K562 (cell line): ENCODE data around the gene UNC5B. TPM values are rescaled to one million over a fixed set of nuclear protein-coding genes. Genes with fewer than 3 reads are reported as not detected.
A peak's percentile ranks its signal among the peaks of the same experiment; 100 is the strongest.

Experiments used
- ATAC-seq: fragments of 200-7000 bp; cut with Tn5 transposase; 3 replicates; pipeline ENCODE4 v1.9.1; 2020; ENCODE audit warnings: moderate library complexity
- BruUV-seq: library from RNA; stranded (reverse); fragments of 400-500 nt; replicated peaks from 2 replicates; lab custom pipeline; 2021; lab: Mats Ljungman, UMichigan
- CTCF ChIA-PET: fragments of 300-600 bp; formaldehyde crosslinking; extraction: SDS; loops from one replicate; lab custom pipeline; 2021; ENCODE audit warnings: low intra/inter-chr PET ratio; lab: Yijun Ruan, JAX
- POLR2A ChIA-PET: fragments of 300-600, 350-650 bp; sonication (Branson Sonifier 250); formaldehyde crosslinking; extraction: SDS; loops from one replicate; lab custom pipeline; 2021; ENCODE audit warnings: antibody characterized with exemption, inconsistent platforms; lab: Yijun Ruan, JAX
- DNase-seq, 4 experiments: peaks; one replicate each; pipeline versions ENCODE4 v3.0.0 to v3.0.0-alpha.2; 2011 to 2018; ENCODE audit warnings: low spot score in 3 of 4, mixed read lengths in 3 of 4; ENCODE audit errors: extremely low read depth in 1 of 4
- FAIRE-seq: peaks from 2 replicates; lab custom pipeline; 2011; peaks lifted over from hg19 to GRCh38; lab: Jason Lieb, UNC
- H2AFZ ChIP-seq: 2 replicates; pipeline ENCODE4 v1.6.0; 2011; ENCODE audit warnings: low read depth, low read length, control low read depth, inconsistent platforms
- H3K27ac ChIP-seq: fragments of 200-600 bp; 3 replicates; pipeline ENCODE4 v1.8.0; 2011; ENCODE audit warnings: low read depth, mild to moderate bottlenecking, control low read depth, inconsistent platforms, low read length, moderate library complexity, mixed read lengths; ENCODE audit errors: extremely low read depth
- H3K27me3 ChIP-seq, 2 experiments: fragments of 300-600 bp in 1 of 2; 2 replicates in 1 of 2; 3 replicates in 1 of 2; pipeline versions ENCODE4 v1.6.0 to v1.8.0; 2011; ENCODE audit warnings: inconsistent platforms in 2 of 2, low read length in 2 of 2, mild to moderate bottlenecking in 1 of 2, mixed read lengths in 1 of 2, moderate library complexity in 1 of 2; ENCODE audit not compliant: control insufficient read depth in 2 of 2, insufficient read depth in 2 of 2
- H3K36me3 ChIP-seq: fragments of 300-600 bp; 3 replicates; pipeline ENCODE4 v1.8.0; 2011; ENCODE audit warnings: mild to moderate bottlenecking, low read length, inconsistent platforms; ENCODE audit not compliant: control insufficient read depth, insufficient read depth
- H3K4me1 ChIP-seq, 2 experiments: fragments of 200-600 bp in 1 of 2; replicated peaks in 1 of 2; 2 replicates in 1 of 2; 3 replicates in 1 of 2; pipeline versions ENCODE4 v1.5.1 to v1.8.0; 2011; ENCODE audit warnings: inconsistent platforms in 2 of 2, low read length in 2 of 2, mild to moderate bottlenecking in 1 of 2, mixed read lengths in 1 of 2, moderate library complexity in 1 of 2; ENCODE audit not compliant: control insufficient read depth in 2 of 2, insufficient read depth in 2 of 2
- H3K4me2 ChIP-seq: 2 replicates; pipeline ENCODE4 v1.6.1; 2011; ENCODE audit warnings: low read length, control low read depth, inconsistent platforms, mixed read lengths; ENCODE audit not compliant: insufficient read depth
- H3K4me3 ChIP-seq: fragments of 200-600 bp; sonication (generic), shearing (Covaris generic); 2 replicates; pipeline ENCODE4 v1.5.1; 2016; ENCODE audit warnings: control low read depth, inconsistent platforms
- H3K79me2 ChIP-seq: fragments of 200-600 bp; 3 replicates; pipeline ENCODE4 v1.8.0; 2011; ENCODE audit warnings: low read length, inconsistent platforms; ENCODE audit not compliant: control insufficient read depth, insufficient read depth
- H3K9ac ChIP-seq, 2 experiments: 2 replicates each; pipeline versions ENCODE4 v1.6.0 to v1.6.1; 2011; ENCODE audit warnings: low read depth in 2 of 2, low read length in 2 of 2, control low read depth in 1 of 2, inconsistent platforms in 1 of 2, mild to moderate bottlenecking in 1 of 2, mixed read lengths in 1 of 2; ENCODE audit not compliant: insufficient read depth in 1 of 2
- H3K9me1 ChIP-seq: one replicate; pipeline ENCODE4 v1.6.0; 2011; ENCODE audit warnings: inconsistent platforms, mild to moderate bottlenecking, low read length, moderate library complexity; ENCODE audit not compliant: control insufficient read depth, insufficient read depth
- H3K9me3 ChIP-seq: replicated peaks from 2 replicates; pipeline ENCODE4 v1.5.1; 2011; ENCODE audit warnings: low read depth, low read length, inconsistent platforms; ENCODE audit not compliant: control insufficient read depth, insufficient read depth
- H4K20me1 ChIP-seq: replicated peaks from 2 replicates; pipeline ENCODE4 v1.6.1; 2011; ENCODE audit warnings: low read length, inconsistent platforms, mixed read lengths; ENCODE audit not compliant: control insufficient read depth, insufficient read depth
- ADNP ChIP-seq: fragments of 200-800 bp; sonication (Bioruptor generic); IDR thresholded peaks from 2 replicates; pipeline ENCODE4 v1.6.1; 2016; ENCODE audit warnings: missing genetic modification characterization, missing compliant biosample characterization
- KAT7 ChIP-seq: sonication (generic); formaldehyde crosslinking; IDR thresholded peaks from 2 replicates; pipeline ENCODE4 v1.8.0; 2022; ENCODE audit warnings: missing genetic modification reagents, mild to moderate bottlenecking, borderline replicate concordance
- KLF16 ChIP-seq: IDR thresholded peaks from 2 replicates; pipeline ENCODE4 v1.6.1; 2016; ENCODE audit warnings: antibody characterized with exemption
- L3MBTL2 ChIP-seq: fragments of 450-650 bp; IDR thresholded peaks from 2 replicates; pipeline ENCODE4 v1.6.1; 2016; ENCODE audit warnings: mild to moderate bottlenecking, moderate library complexity
- NONO ChIP-seq, 2 experiments: fragments of 200-400 bp in 1 of 2; fragments of 450-650 bp in 1 of 2; formaldehyde crosslinking in 1 of 2; IDR thresholded peaks; 2 replicates each; pipeline ENCODE4 v1.6.1; 2017; ENCODE audit warnings: low read depth in 2 of 2, mild to moderate bottlenecking in 2 of 2, moderate library complexity in 2 of 2, low read length in 1 of 2
- POLR2A ChIP-seq: fragments of 450-650 bp; conservative IDR thresholded peaks from 2 replicates; pipeline ENCODE4 v1.6.1; 2016
- PTTG1 ChIP-seq: fragments of 450-650 bp; IDR thresholded peaks from 2 replicates; pipeline ENCODE4 v1.6.1; 2016; ENCODE audit warnings: low read depth, mild to moderate bottlenecking, missing genetic modification characterization, missing compliant biosample characterization
- TAF1 ChIP-seq: IDR thresholded peaks from 2 replicates; pipeline ENCODE4 v1.6.1; 2011; ENCODE audit warnings: mild to moderate bottlenecking, low read length, moderate library complexity; ENCODE audit not compliant: insufficient read depth, control insufficient read depth, severe bottlenecking; ENCODE audit errors: extremely low read depth
- ZC3H4 ChIP-seq: sonication (generic); formaldehyde crosslinking; IDR thresholded peaks from 2 replicates; pipeline ENCODE4 v1.9.0; 2021; ENCODE audit warnings: missing genetic modification reagents, borderline replicate concordance
- ZNF696 ChIP-seq: fragments of 250-450 bp; sonication (Bioruptor Pico); conservative IDR thresholded peaks from 2 replicates; pipeline ENCODE4 v1.4.0; 2020; ENCODE audit warnings: mild to moderate bottlenecking, moderate library complexity
- WGBS: fragments of 100-300 bp; shearing (Covaris generic); methylation state at CpG from one replicate; pipeline ENCODE4 v1.1.6; 2016; ENCODE audit warnings: low coverage, mixed read lengths; ENCODE audit not compliant: insufficient coverage; ENCODE audit errors: missing lambda C conversion rate; 5-methylcytosine and 5-hydroxymethylcytosine counted together
- in situ Hi-C: fragments of 300-500 bp; cut with MboI; formaldehyde crosslinking; loops from 4 replicates; pipeline ENCODE4 v1.15.0; 2018; ENCODE audit warnings: inconsistent platforms, mixed read lengths
- intact Hi-C: fragments of 100-400 bp; cut with micrococcal nuclease; formaldehyde crosslinking; loops from 2 replicates; pipeline ENCODE4 v1.14.2; 2022
- polyA plus RNA-seq, 8 experiments: library from polyadenylated mRNA; depleted of rRNA in 4 of 8; stranded (reverse) in 5 of 8; unstranded in 3 of 8; fragments of >200 nt; fragmentation: Nextera tagmentation in 2 of 8; fragmentation: Illumina TruSeq in 1 of 8; extraction: Ambion mirVana in 2 of 8; extraction: Trizol in 1 of 8; gene quantifications; 2 replicates each; pipeline versions ENCODE4 v1.2.1 to v1.2.3, GENCODE V29; 2011 to 2014; ENCODE audit warnings: inconsistent platforms in 1 of 8, missing spikeins in 1 of 8
- total RNA-seq, 7 experiments: library from RNA; depleted of rRNA in 6 of 7; stranded (reverse); fragments of >200 nt in 6 of 7; fragmentation: Illumina TruSeq in 2 of 7; extraction: Trizol in 2 of 7; gene quantifications; 2 replicates each; pipeline versions ENCODE4 v1.2.1 to v1.2.3, GENCODE V29; 2011 to 2021; ENCODE audit warnings: low replicate concordance in 1 of 7
- TF ChIP-seq, protein P1 (sequence below): sonication (generic); formaldehyde crosslinking; IDR thresholded peaks from 2 replicates; pipeline ENCODE4 v1.8.0; 2022; ENCODE audit warnings: mild to moderate bottlenecking, missing genetic modification reagents
- TF ChIP-seq, protein P2 (sequence below): fragments of 450-650 bp; IDR thresholded peaks from 2 replicates; pipeline ENCODE4 v1.6.1; 2016; ENCODE audit warnings: antibody characterized with exemption
- TF ChIP-seq, protein P3 (sequence below): sonication (generic); formaldehyde crosslinking; IDR thresholded peaks from 2 replicates; pipeline ENCODE4 v1.8.0; 2022; ENCODE audit warnings: mild to moderate bottlenecking, missing genetic modification reagents, borderline replicate concordance
- TF ChIP-seq, protein P4 (sequence below): fragments of 250-450 bp; sonication (Bioruptor Pico); IDR thresholded peaks from 2 replicates; pipeline ENCODE4 v1.5.0; 2021

The UNC5B gene
- total and polyA plus RNA-seq, 9 of the 15 experiments (the other 6 are each of a cell fraction or from before 2014, with no cell fraction given): 0.10 to 8.4 (median 2.1) TPM

DNA sequence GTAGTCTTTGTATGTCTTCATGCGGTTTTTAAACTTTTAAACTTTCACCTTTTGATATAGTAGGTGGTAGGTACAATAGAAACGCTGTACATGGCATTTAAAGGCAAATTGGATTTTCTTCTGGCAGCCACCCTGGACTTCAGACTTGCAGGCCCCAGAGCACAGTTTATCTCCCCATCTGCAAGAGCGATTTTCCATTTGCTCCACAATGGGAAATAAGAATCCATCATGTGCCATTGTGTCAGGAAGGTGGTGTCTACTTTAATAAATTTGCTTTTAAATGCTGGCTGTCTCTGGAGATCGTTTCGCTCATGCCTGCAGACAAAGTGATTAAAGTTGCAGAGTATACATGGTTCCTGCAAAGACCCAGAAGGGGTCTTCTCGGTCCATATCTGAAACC is 38.9 kb downstream of the UNC5B start:
- Histone ChIP-seq H3K79me2 (no peaks in the 10 kb centered on the region), H4K20me1 (peaks cover 5% of the 10 kb centered on the region; the same call in 1 of the 2 replicates), H3K4me1 (peaks cover 11 to 17% of the 10 kb centered on the region in 2 experiments), H3K9me1 (no peaks in the 10 kb centered on the region), H3K4me3 (no peak overlapping the region), H2AFZ (no peak overlapping the region), H3K27me3 (peaks cover 0 to 33% of the 10 kb centered on the region in 2 experiments; a peak in 2 of 5 replicates), H3K9me3 (no peaks in the 10 kb centered on the region), H3K36me3 (no peaks in the 10 kb centered on the region), H3K27ac (no peak overlapping the region), H3K4me2 (no peak overlapping the region), H3K9ac (no peak overlapping the region)
- CTCF ChIA-PET: no interaction called here
- intact Hi-C loops: no loop called here
- no peak for DNase-seq
- no peak for ATAC-seq
- POLR2A ChIA-PET: no interaction called here
- no TSS peak for BruUV-seq
- WGBS: 21% methylated on average over 6 of the region's 6 CpGs
- FAIRE-seq: peak; percentile 46
- no peak for TF ChIP-seq ZC3H4 (CRISPR knock-in tag)
- no peak for TF ChIP-seq ADNP (tag)
- TF ChIP-seq TAF1: no peak
- TF ChIP-seq, protein P1, sequence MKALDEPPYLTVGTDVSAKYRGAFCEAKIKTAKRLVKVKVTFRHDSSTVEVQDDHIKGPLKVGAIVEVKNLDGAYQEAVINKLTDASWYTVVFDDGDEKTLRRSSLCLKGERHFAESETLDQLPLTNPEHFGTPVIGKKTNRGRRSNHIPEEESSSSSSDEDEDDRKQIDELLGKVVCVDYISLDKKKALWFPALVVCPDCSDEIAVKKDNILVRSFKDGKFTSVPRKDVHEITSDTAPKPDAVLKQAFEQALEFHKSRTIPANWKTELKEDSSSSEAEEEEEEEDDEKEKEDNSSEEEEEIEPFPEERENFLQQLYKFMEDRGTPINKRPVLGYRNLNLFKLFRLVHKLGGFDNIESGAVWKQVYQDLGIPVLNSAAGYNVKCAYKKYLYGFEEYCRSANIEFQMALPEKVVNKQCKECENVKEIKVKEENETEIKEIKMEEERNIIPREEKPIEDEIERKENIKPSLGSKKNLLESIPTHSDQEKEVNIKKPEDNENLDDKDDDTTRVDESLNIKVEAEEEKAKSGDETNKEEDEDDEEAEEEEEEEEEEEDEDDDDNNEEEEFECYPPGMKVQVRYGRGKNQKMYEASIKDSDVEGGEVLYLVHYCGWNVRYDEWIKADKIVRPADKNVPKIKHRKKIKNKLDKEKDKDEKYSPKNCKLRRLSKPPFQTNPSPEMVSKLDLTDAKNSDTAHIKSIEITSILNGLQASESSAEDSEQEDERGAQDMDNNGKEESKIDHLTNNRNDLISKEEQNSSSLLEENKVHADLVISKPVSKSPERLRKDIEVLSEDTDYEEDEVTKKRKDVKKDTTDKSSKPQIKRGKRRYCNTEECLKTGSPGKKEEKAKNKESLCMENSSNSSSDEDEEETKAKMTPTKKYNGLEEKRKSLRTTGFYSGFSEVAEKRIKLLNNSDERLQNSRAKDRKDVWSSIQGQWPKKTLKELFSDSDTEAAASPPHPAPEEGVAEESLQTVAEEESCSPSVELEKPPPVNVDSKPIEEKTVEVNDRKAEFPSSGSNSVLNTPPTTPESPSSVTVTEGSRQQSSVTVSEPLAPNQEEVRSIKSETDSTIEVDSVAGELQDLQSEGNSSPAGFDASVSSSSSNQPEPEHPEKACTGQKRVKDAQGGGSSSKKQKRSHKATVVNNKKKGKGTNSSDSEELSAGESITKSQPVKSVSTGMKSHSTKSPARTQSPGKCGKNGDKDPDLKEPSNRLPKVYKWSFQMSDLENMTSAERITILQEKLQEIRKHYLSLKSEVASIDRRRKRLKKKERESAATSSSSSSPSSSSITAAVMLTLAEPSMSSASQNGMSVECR (CRISPR knock-in tag): no peak
- no peak for TF ChIP-seq KLF16
- TF ChIP-seq NONO (IDR thresholded peaks at IDR 0.05; ENCODE audit: low read depth in 2 of 2, low read length in 1 of 2): no peak
- TF ChIP-seq L3MBTL2: no peak
- TF ChIP-seq ZNF696 (CRISPR knock-in tag): no peak
- no peak for TF ChIP-seq KAT7 (CRISPR knock-in tag)
- TF ChIP-seq, protein P2, sequence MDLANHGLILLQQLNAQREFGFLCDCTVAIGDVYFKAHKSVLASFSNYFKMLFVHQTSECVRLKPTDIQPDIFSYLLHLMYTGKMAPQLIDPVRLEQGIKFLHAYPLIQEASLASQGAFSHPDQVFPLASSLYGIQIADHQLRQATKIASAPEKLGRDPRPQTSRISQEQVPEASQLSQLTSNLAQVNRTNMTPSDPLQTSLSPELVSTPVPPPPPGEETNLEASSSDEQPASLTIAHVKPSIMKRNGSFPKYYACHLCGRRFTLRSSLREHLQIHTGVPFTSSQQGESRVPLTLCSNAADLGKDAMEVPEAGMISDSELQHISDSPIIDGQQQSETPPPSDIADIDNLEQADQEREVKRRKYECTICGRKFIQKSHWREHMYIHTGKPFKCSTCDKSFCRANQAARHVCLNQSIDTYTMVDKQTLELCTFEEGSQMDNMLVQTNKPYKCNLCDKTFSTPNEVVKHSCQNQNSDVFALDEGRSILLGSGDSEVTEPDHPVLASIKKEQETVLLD: no peak
- TF ChIP-seq POLR2A: no peak
- no peak for TF ChIP-seq PTTG1 (tag)
- TF ChIP-seq, protein P3, sequence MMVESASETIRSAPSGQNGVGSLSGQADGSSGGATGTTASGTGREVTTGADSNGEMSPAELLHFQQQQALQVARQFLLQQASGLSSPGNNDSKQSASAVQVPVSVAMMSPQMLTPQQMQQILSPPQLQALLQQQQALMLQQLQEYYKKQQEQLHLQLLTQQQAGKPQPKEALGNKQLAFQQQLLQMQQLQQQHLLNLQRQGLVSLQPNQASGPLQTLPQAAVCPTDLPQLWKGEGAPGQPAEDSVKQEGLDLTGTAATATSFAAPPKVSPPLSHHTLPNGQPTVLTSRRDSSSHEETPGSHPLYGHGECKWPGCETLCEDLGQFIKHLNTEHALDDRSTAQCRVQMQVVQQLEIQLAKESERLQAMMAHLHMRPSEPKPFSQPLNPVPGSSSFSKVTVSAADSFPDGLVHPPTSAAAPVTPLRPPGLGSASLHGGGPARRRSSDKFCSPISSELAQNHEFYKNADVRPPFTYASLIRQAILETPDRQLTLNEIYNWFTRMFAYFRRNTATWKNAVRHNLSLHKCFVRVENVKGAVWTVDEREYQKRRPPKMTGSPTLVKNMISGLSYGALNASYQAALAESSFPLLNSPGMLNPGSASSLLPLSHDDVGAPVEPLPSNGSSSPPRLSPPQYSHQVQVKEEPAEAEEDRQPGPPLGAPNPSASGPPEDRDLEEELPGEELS (CRISPR knock-in tag): no peak
- TF ChIP-seq, protein P4, sequence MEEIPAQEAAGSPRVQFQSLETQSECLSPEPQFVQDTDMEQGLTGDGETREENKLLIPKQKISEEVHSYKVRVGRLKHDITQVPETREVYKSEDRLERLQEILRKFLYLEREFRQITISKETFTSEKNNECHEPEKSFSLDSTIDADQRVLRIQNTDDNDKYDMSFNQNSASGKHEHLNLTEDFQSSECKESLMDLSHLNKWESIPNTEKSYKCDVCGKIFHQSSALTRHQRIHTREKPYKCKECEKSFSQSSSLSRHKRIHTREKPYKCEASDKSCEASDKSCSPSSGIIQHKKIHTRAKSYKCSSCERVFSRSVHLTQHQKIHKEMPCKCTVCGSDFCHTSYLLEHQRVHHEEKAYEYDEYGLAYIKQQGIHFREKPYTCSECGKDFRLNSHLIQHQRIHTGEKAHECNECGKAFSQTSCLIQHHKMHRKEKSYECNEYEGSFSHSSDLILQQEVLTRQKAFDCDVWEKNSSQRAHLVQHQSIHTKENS (CRISPR knock-in tag): no peak
- in situ Hi-C loops: no loop called here
